NCI-H524 treated with DMSO at 0.1 percent for 48 hours (cell line): Measurements from ENCODE around the gene STX17.
"Not testable (repeated sequence)": the region's sequence is repeated elsewhere in the genome, so short reads cannot be mapped to it uniquely, and the experiment has no call there.

Experiments used
- DNase-seq: peaks from one replicate; lab custom pipeline; 2025; lab: John Stamatoyannopoulos, UW

The STX17 gene

DNA sequence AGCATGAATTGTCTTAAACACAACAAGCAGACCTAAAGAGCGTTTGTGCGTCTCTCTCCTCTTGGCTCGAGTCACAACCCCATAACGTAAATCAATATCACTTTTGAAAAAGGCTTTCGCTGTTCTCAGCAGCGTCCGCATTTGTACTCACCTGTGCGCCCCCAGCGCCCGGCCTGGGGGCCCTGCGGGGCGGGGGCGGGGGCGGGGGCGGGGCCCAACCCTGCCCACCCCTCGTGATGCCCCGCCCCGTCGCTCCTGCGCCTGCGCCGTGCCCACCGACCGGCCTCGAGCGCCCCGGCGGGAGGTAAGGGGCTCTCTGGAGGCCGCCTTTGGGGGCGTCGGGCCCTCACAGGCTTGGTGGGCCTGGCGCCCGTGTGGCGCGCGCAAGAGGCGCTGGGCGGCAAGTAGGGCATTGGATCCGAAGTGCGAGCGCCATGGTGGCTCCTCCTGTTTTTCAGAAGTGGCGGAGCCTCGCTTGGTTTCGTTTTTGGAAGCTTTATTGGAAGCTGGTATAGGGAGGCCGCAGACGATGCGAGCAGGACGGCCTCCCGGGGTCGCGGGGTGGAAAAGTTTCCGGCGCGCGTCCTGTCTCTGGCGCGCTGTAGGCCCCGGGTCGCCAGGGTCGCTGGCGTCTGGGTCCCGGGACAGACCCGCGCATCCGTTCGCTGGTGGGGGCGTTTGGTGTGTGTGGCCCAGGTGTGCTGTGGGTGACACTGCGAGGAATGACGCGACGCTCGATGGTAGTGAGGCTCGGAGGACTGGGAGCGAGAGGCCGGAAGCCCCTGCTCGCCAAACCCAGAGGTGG, at the start of gene STX17:
Gene STX17, plus strand, starts transcription at position 252 of the 805 bp plus-strand sequence. CDS start 8,586 bp downstream, outside the sequence.
- DNase-seq = no peak

DNA sequence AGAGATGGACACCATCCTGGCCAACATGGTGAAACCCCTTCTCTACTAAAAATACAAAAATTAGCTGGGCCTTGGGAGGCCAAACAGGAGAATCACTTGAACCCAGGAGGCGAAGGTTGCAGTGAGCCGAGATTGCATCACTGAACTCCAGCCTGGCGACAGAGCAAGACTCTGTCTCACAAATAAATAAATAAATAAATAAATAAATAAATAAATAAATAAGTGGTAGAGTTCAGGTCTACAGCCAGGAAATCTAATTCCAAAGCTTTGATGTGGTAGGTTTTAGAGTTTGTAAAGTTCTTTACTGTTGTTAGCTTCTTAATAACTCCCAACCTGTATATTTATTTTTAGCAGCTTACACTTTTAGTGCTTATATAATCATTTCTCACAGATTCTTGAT, 48.9 kb upstream of the STX17 start:
- not testable (repeated sequence) for DNase-seq

DNA sequence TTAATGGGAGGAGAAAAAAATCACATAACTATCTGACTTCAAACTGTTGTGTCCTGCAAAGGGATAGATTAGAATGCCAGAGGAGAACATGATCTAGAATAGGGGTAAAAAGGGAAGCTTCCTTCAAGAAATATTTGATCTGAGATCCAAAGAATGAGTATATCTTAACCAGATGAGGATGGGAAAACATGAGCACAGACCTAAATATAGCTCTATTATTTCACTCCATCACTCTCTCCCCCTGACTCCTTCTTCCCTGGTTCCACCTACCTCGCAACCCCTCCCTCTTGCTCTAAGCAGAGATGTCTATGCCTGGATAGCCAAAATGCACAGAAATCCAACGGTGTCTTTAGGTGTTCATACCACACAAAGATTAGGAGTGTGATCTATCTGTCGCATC, 48.4 kb upstream of the STX17 start:
- no peak for DNase-seq

GRCh38 chr9:99859243-99859980, 47.0 kb upstream of the STX17 start:
- DNase-seq = no peak

DNA sequence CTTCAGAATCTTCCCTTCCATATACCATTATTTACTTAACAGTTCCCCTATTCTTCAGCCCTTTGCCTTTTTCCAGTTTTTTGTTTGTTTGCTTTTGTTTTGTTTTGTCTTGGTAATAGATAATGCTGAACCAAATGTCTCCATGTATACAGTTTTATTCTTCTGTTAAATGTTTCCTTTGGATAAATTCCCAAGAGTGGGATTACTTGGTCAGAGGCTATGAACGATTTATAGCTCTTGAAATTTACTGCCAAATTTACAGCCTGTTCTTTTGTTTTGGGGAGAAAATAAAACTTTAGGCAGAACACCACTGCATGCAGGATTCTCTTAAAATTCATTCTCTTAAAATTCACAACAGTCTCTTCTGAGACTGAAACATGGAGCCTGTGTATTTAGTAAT, 46.2 kb upstream of the STX17 start:
- no peak for DNase-seq

- DNase-seq = no peak
Measured at GRCh38 chr9:99863955-99864354, 42.5 kb upstream of the STX17 start.

GRCh38 chr9:99866398-99866797, 40.1 kb upstream of the STX17 start:
- no peak for DNase-seq

DNA sequence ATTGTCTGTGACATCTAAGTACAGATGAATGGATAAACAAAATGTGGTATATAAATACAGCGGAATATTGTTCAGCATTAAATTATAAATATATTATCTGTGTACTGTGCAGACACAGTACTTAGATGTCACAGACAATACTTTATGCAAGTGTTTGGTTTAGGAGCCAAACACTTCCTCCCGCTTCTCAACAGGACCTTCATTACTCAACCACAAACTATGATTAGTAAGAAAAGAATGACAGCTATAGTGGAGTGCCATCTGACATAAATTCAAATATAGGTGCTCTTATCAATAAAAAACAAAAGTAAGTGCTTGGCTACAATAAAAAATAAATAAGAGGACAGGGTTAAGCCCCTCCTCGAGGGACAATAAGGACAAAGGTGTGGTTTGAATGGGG, 38.9 kb upstream of the STX17 start:
- no peak for DNase-seq

- no peak for DNase-seq
Measured at GRCh38 chr9:99867968-99868367, 38.5 kb upstream of the STX17 start.

GRCh38 chr9:99868845-99869244, 37.6 kb upstream of the STX17 start:
- DNase-seq = no peak

DNA sequence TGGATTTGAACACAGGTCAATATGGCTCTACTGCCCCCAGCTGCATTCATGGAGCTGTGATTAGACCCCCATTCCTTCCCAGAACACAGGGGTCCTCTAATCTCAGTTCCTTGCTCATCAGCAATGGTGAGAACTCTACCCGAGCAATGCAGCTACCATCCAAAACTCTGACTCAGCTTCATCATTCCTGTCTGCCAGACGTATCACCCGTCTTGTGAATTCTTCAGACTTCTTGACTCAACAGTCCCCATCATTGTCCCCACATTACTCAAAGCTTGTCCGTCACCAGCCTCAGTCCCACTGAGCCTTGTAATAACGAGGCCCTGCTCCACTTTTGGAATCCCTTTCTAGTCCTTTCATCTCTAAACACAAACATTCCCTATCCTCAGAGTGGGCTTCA, 36.3 kb upstream of the STX17 start:
- no peak for DNase-seq

- no peak for DNase-seq
Measured at GRCh38 chr9:99873531-99873930, 32.9 kb upstream of the STX17 start.

- DNase-seq = no peak
Measured at GRCh38 chr9:99873943-99874584, 32.4 kb upstream of the STX17 start.

GRCh38 chr9:99876190-99876589, 30.3 kb upstream of the STX17 start:
- no peak for DNase-seq

DNA sequence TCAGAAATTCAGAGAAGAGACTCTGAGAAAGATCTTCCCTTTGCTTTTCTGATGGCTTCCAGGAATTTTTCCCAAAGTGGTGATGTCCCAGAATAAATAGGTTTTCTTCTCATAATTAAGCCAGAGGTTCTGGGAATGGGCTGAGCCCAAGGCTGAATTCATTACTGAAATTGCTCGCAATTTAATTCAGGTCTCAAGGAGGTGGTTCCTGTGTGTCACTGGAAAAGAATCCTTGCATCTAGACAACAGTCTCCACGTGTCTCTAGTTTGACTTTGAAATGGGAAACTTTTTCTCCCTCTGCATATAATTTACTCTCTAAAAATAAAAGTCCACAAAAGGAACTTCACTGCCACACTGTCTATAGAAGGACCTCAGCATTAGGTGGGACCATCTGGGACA, 27.8 kb upstream of the STX17 start:
- no peak for DNase-seq

- no peak for DNase-seq
Measured at GRCh38 chr9:99881769-99882168, 24.7 kb upstream of the STX17 start.

GRCh38 chr9:99885747-99886146, 20.7 kb upstream of the STX17 start:
- DNase-seq = no peak

DNA sequence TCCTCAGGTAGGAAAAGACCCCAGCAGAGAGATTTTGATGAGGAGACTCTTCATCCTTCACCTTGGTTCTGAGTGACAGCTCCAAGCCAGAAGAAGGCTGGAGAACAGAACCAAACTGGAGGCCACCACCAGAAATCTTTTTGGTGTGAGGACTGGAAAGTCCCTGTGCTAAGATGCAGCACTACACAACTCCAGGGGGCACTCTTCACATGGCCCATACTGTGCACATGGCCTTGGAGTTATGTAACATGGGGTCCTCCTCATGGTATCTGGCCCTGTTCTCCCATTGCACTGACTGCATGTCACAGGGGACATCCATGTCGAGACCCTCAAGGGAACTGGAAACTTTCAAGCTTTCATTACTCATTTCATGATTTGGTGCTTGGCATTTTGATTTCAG, 17.3 kb upstream of the STX17 start:
- DNase-seq = no peak

GRCh38 chr9:99894826-99895225, 11.6 kb upstream of the STX17 start:
- no peak for DNase-seq

DNA sequence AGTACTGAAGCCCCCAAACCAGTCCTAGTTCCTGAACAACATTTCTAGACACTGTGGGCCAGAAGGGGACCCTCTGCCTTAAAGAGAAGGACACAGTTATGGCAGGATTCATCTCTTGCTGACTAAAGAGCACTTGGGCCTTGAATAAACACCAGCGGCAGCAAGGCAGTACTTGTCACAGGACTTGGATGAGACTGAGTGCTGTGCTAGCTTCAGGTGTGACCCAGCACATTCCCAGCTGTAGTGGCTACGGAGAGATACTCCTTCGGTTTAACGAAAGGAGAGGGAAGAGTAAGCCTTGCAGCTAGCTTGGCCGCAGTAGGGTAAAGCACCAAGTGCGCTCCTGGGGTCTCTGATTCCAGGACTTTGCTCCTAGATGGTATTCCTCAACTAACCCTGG, 10.9 kb upstream of the STX17 start:
- DNase-seq = no peak

- DNase-seq = no peak
Measured at GRCh38 chr9:99896119-99896518, 10.3 kb upstream of the STX17 start.

DNA sequence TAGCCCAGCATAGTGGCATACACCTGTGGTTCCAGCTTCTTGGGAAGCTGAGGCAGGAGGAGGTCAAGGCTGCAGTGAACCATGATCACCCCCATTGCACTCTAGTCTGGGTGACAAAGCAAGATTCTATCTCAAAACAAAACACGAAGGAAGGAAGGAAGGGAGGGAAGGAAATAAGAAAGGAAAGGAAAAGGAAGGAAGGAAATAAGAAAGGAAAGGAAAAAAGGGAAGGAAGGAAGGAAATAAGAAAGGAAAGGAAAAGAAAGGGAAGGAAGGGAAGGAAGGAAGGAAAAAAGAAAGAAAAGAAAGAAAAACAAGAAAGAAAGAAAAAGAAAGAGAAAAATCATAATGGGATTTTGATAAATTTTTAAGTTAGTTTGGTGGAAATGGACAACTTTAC, 3.1 kb upstream of the STX17 start:
- no peak for DNase-seq

DNA sequence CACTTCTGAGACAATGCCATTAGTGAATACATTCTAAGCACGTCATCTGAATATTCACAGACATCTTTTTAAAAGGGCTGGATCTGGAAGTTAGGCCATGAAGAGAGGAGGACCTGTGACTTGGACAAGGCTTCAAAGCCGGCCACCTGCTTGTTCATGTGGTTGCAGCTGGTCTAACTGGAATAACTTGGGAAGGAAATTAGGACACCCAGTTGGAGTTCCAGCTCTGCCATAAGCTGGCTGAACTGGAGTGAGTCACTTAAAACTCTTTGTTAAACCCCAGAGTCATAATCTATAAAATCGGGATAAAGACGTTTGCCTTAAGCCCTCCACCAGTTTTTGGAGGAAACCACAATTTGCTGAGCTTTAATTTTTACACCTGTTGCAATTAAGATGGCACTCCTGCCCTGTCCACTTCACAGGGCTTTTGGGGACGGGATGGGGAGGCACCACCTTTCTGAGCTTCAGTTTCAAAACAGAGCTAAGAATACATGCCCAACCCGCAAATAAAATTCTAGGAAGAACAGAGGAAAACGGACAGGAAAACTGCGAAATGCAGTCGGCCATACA, 536 bp upstream of the STX17 start:
- DNase-seq = no peak
